ENCODE data around the gene IRF2.
"Not testable (repeated sequence)": the region's sequence is repeated elsewhere in the genome, so short reads cannot be mapped to it uniquely, and the experiment has no call there.

The IRF2 gene

GRCh38 chr4:184376923-184377322 is 97.4 kb downstream of the IRF2 start:
- CTCF ChIA-PET, result interaction anchor here (0.9 kb wide), 1 partner anchor 137 kb away, joined by 3 read pairs; no protein-coding TSS in a partner anchor
- no peak for TF ChIP-seq CTCF (IDR thresholded peaks at IDR 0.05; ENCODE audit: insufficient read depth, low read length, missing control alignments)
- no peak overlapping the region for H3K4me3 ChIP-seq (ENCODE audit: low read depth, low read length)
- DNase-seq (ENCODE audit: low read depth, low spot score), result no peak
- POLR2A ChIA-PET, result no interaction called here

- CTCF ChIA-PET, result no interaction called here
These were observed 98.1 kb downstream of the IRF2 start for GRCh38 chr4:184376126-184376838.

GRCh38 chr4:184375623-184376022 is 98.7 kb downstream of the IRF2 start:
- CTCF ChIA-PET; POLR2A ChIA-PET; DNase-seq (ENCODE audit: low read depth, low spot score); H3K4me3 ChIP-seq (ENCODE audit: low read depth, low read length): not testable (repeated sequence)

More at GRCh38 chr4:184376126-184376838, 98.1 kb downstream of the IRF2 start:
- DNase-seq (ENCODE audit: low read depth, low spot score), result no peak
- H3K4me3 ChIP-seq (ENCODE audit: low read depth, low read length), result no peak overlapping the region
- POLR2A ChIA-PET, result no interaction called here
- no peak for TF ChIP-seq CTCF (IDR thresholded peaks at IDR 0.05; ENCODE audit: insufficient read depth, low read length, missing control alignments)

GRCh38 chr4:184375027-184375426 is 99.3 kb downstream of the IRF2 start:
- ChIA-PET POLR2A (no interaction called here), CTCF (no interaction called here)
- DNase-seq (ENCODE audit: low read depth, low spot score), result no peak
- no peak overlapping the region for H3K4me3 ChIP-seq (ENCODE audit: low read depth, low read length)
- no peak for TF ChIP-seq CTCF (IDR thresholded peaks at IDR 0.05; ENCODE audit: insufficient read depth, low read length, missing control alignments)

- POLR2A ChIA-PET, result no interaction called here
- no peak overlapping the region for H3K4me3 ChIP-seq (ENCODE audit: low read depth, low read length)
- CTCF ChIA-PET, result no interaction called here
- no peak for DNase-seq (ENCODE audit: low read depth, low spot score)
- TF ChIP-seq CTCF (IDR thresholded peaks at IDR 0.05; ENCODE audit: insufficient read depth, low read length, missing control alignments), result no peak
These were observed 100.4 kb downstream of the IRF2 start for GRCh38 chr4:184373886-184374405.

- ChIA-PET POLR2A (interaction anchor here (1.4 kb wide), 1 partner anchor 11 kb away, joined by 3 read pairs; no protein-coding TSS in a partner anchor), CTCF (interaction anchor here (0.7 to 1.9 kb wide), 3 partner anchors 9 to 165 kb away, joined by 3 to 7 read pairs (median 6); no protein-coding TSS in a partner anchor)
- TF ChIP-seq CTCF (IDR thresholded peaks at IDR 0.05; ENCODE audit: insufficient read depth, low read length, missing control alignments), result no peak
- no peak for DNase-seq (ENCODE audit: low read depth, low spot score)
- H3K4me3 ChIP-seq (ENCODE audit: low read depth, low read length), result no peak overlapping the region
These were observed 103.0 kb downstream of the IRF2 start for GRCh38 chr4:184371390-184371787.

Measured in AG04449 (cell line).